Measurements from ENCODE around the gene FLYWCH2.

DNA sequence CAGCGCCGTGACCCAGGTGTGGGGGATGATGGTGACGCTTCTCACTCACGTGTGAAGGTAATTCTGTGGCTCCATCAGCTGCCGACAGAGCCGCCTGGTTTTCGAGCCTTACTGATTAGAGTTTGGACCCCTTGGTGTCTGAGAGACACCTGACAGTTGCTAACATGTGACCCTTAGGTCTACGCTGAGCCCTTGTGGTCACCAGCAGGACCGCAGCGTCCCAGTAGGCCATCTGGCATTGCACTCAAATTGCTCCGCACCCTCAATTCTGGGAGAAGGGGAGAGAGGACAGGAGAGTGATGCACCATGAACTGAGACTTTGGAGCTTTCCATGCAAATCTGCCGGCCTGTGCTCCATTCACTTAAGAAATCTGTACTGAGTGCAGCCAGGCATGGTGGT, 31.2 kb downstream of the FLYWCH2 start:
- no peak for TF ChIP-seq POLR2A (IDR thresholded peaks at IDR 0.05)
- TF ChIP-seq, protein P1, sequence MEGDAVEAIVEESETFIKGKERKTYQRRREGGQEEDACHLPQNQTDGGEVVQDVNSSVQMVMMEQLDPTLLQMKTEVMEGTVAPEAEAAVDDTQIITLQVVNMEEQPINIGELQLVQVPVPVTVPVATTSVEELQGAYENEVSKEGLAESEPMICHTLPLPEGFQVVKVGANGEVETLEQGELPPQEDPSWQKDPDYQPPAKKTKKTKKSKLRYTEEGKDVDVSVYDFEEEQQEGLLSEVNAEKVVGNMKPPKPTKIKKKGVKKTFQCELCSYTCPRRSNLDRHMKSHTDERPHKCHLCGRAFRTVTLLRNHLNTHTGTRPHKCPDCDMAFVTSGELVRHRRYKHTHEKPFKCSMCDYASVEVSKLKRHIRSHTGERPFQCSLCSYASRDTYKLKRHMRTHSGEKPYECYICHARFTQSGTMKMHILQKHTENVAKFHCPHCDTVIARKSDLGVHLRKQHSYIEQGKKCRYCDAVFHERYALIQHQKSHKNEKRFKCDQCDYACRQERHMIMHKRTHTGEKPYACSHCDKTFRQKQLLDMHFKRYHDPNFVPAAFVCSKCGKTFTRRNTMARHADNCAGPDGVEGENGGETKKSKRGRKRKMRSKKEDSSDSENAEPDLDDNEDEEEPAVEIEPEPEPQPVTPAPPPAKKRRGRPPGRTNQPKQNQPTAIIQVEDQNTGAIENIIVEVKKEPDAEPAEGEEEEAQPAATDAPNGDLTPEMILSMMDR (IDR thresholded peaks at IDR 0.05) = no peak

Measured in thyroid gland (tissue), 4 donors.